Gastroesophageal sphincter (tissue), 3 donors: ENCODE data around the gene COLEC11.

Experiments used
- CTCF ChIP-seq, 4 experiments: fragments of 200-600 bp in 2 of 4; fragments of 450-650 bp in 2 of 4; sonication (generic) in 1 of 4; IDR thresholded peaks; one replicate each; pipeline ENCODE4 v1.5.1; 2017 to 2019; ENCODE audit warnings: antibody characterized with exemption in 4 of 4, mild to moderate bottlenecking in 2 of 4, moderate library complexity in 2 of 4
- EP300 ChIP-seq: sonication (generic); formaldehyde crosslinking; IDR thresholded peaks from one replicate; pipeline ENCODE4 v1.6.1; 2017; ENCODE audit warnings: antibody characterized with exemption, mild to moderate bottlenecking
- POLR2A ChIP-seq, 2 donors: fragments of 450-650 bp; IDR thresholded peaks; one replicate each; pipeline ENCODE4 v1.6.1; 2017; ENCODE audit warnings: antibody characterized with exemption in 2 of 2, mild to moderate bottlenecking in 2 of 2, moderate library complexity in 1 of 2

- TF ChIP-seq CTCF (IDR thresholded peaks at IDR 0.05) (peak in 1 of 4 experiments; percentile 36), EP300 (no peak), POLR2A (IDR thresholded peaks at IDR 0.05) (no peak)
Measured at GRCh38 chr2:3692375-3692774, 97.5 kb downstream of the COLEC11 start.
